Fibroblast of the aortic adventitia (primary cell): ENCODE data around the gene IL25. TPM values are rescaled to one million over a fixed set of nuclear protein-coding genes. Genes with fewer than 3 reads are reported as not detected.

Source experiments
- DNase-seq: peaks from one replicate; pipeline ENCODE4 v3.0.0-alpha.2; 2010; ENCODE audit warnings: low read depth
- H3K4me3 ChIP-seq: 2 replicates; pipeline ENCODE4 v1.5.1; 2011; ENCODE audit warnings: low read depth, mild to moderate bottlenecking, control low read depth, low read length, moderate library complexity
- CTCF ChIP-seq: IDR thresholded peaks from 2 replicates; pipeline ENCODE4 v1.5.1; 2011; ENCODE audit warnings: mild to moderate bottlenecking, low read length, control low read depth, inconsistent platforms; ENCODE audit not compliant: insufficient read depth
- total RNA-seq: library from RNA; depleted of rRNA; stranded (reverse); fragments of >200 nt; gene quantifications from 2 replicates; pipeline ENCODE4 v1.2.3, GENCODE V29; 2012; ENCODE audit warnings: low replicate concordance

IL25 gene
- total RNA-seq, 1 donor = not detected

- DNase-seq = no peak
- TF ChIP-seq CTCF = no peak
- H3K4me3 ChIP-seq = no peak overlapping the region
Measured at GRCh38 chr14:23375527-23376251, 3.1 kb downstream of the IL25 start.

- no peak for TF ChIP-seq CTCF
- H3K4me3 ChIP-seq = no peak within 1 kb of the TSS
- DNase-seq = no peak
Measured at GRCh38 chr14:23376482-23377197, 4.0 kb downstream of the IL25 start, which contains the start of gene CMTM5. Gene CMTM5, plus strand, starts transcription at chr14:23377046. Its CDS starts 206 bp downstream, at chr14:23377252.

GRCh38 chr14:23377198-23377550, 4.6 kb downstream of the IL25 start:
- DNase-seq = no peak
- H3K4me3 ChIP-seq = no peak overlapping the region
- TF ChIP-seq CTCF = no peak

- H3K4me3 ChIP-seq = no peak overlapping the region
- no peak for DNase-seq
Measured at GRCh38 chr14:23377573-23378563, 5.3 kb downstream of the IL25 start.

GRCh38 chr14:23378612-23379220, 6.1 kb downstream of the IL25 start:
- TF ChIP-seq CTCF = no peak

More at GRCh38 chr14:23377573-23378563, 5.3 kb downstream of the IL25 start:
- no peak for TF ChIP-seq CTCF

More at GRCh38 chr14:23378612-23379220, 6.1 kb downstream of the IL25 start:
- H3K4me3 ChIP-seq = no peak overlapping the region
- no peak for DNase-seq
